C4-2B (cell line): Measurements from ENCODE around the gene CDC45.

Source experiments
- H3K27ac ChIP-seq: fragments of 450-650 bp; 2 replicates; pipeline ENCODE4 v1.5.1; 2017
- CTCF ChIP-seq: fragments of 450-650 bp; conservative IDR thresholded peaks from 2 replicates; pipeline ENCODE4 v1.5.1; 2017; ENCODE audit warnings: mild to moderate bottlenecking
- ZFX ChIP-seq: fragments of 450-650 bp; IDR thresholded peaks from 2 replicates; pipeline ENCODE4 v1.6.1; 2017

Gene CDC45

GRCh38 chr22:19520566-19521305 is 41.0 kb downstream of the CDC45 start:
- TF ChIP-seq CTCF (no peak), ZFX (no peak)
- H3K27ac ChIP-seq, result no peak overlapping the region

GRCh38 chr22:19522190-19522880 is 42.6 kb downstream of the CDC45 start:
- TF ChIP-seq CTCF (no peak), ZFX (no peak)
- no peak overlapping the region for H3K27ac ChIP-seq

GRCh38 chr22:19522881-19523239 is 43.1 kb downstream of the CDC45 start:
- TF ChIP-seq ZFX, result no peak
- TF ChIP-seq CTCF, result no peak
- no peak overlapping the region for H3K27ac ChIP-seq

GRCh38 chr22:19523240-19524169 is 43.8 kb downstream of the CDC45 start:
- TF ChIP-seq ZFX, result no peak
- no peak for TF ChIP-seq CTCF
- no peak overlapping the region for H3K27ac ChIP-seq

GRCh38 chr22:19524170-19525115 is 44.7 kb downstream of the CDC45 start, which contains the start of gene CLDN5:
TSS of gene CLDN5 (minus strand) at chr22:19524410. CDS start at chr22:19524255, 155 bp downstream.
- H3K27ac ChIP-seq, result no peak within 1 kb of the TSS
- TF ChIP-seq CTCF, result no peak
- no peak for TF ChIP-seq ZFX

GRCh38 chr22:19525116-19525660 is 45.5 kb downstream of the CDC45 start:
- no peak overlapping the region for H3K27ac ChIP-seq
- TF ChIP-seq CTCF (no peak), ZFX (no peak)
